GM12878 (cell line): ENCODE results near the gene MRPS9. TPM values are rescaled to one million over a fixed set of nuclear protein-coding genes. Genes with fewer than 3 reads are reported as not detected.

ENCODE experiments used
- ATAC-seq: fragments of 200-7000 bp; cut with Tn5 transposase; 3 replicates; pipeline ENCODE4 v1.9.1; 2020; ENCODE audit warnings: mild to moderate bottlenecking, moderate library complexity
- BruUV-seq: library from RNA; stranded (reverse); fragments of 400-500 nt; replicated peaks from 2 replicates; lab custom pipeline; 2021; lab: Mats Ljungman, UMichigan
- CTCF ChIA-PET: fragments of 300-600 bp; sonication (Branson Sonifier 250); formaldehyde crosslinking; extraction: SDS; loops from one replicate; lab custom pipeline; 2021; ENCODE audit warnings: inconsistent platforms; lab: Yijun Ruan, JAX
- POLR2A ChIA-PET: fragments of 350-600 bp; formaldehyde crosslinking; extraction: SDS; loops from one replicate; lab custom pipeline; 2021; ENCODE audit warnings: inconsistent platforms; lab: Charles Lee
- RAD21 ChIA-PET: fragments of 300-600 bp; sonication (Branson Sonifier 250); formaldehyde crosslinking; loops from one replicate; lab custom pipeline; 2023; ENCODE audit warnings: antibody characterized with exemption; ENCODE audit not compliant: unreplicated experiment; lab: Charles Lee
- SMC1A ChIA-PET: fragments of 300-600 bp; sonication (Branson Sonifier 250); formaldehyde crosslinking; loops from one replicate; lab custom pipeline; 2023; ENCODE audit not compliant: unreplicated experiment, uncharacterized antibody; lab: Charles Lee
- DNase-seq: peaks from one replicate; pipeline ENCODE4 v3.0.0-alpha.2; 2011; ENCODE audit warnings: low read depth, low spot score
- FAIRE-seq: peaks from 3 replicates; lab custom pipeline; 2011; peaks lifted over from hg19 to GRCh38; lab: Jason Lieb, UNC
- H2AFZ ChIP-seq: 2 replicates; pipeline ENCODE4 v1.6.0; 2011; ENCODE audit warnings: low read depth, low read length, control low read depth; ENCODE audit not compliant: control insufficient read depth
- H3K27ac ChIP-seq: 2 replicates; pipeline ENCODE4 v1.5.1; 2011; ENCODE audit warnings: control low read depth; ENCODE audit not compliant: control insufficient read depth, insufficient read depth
- H3K27me3 ChIP-seq, 2 experiments: replicated peaks in 1 of 2; 2 replicates each; pipeline versions ENCODE4 v1.6.0 to v1.6.1; 2011; ENCODE audit warnings: low read length in 1 of 2; ENCODE audit not compliant: control insufficient read depth in 2 of 2, insufficient read depth in 2 of 2
- H3K36me3 ChIP-seq, 2 experiments: 2 replicates each; pipeline ENCODE4 v1.5.1; 2011; ENCODE audit warnings: low read length in 1 of 2; ENCODE audit not compliant: control insufficient read depth in 2 of 2, insufficient read depth in 2 of 2
- H3K4me1 ChIP-seq: 2 replicates; pipeline ENCODE4 v1.6.1; 2011; ENCODE audit warnings: mild to moderate bottlenecking, low read length, moderate library complexity, mixed read lengths; ENCODE audit not compliant: control insufficient read depth, insufficient read depth
- H3K4me2 ChIP-seq: 2 replicates; pipeline ENCODE4 v1.6.0; 2011; ENCODE audit warnings: control low read depth; ENCODE audit not compliant: control insufficient read depth, insufficient read depth
- H3K4me3 ChIP-seq: fragments of 200-600 bp; sonication (generic); 2 replicates; pipeline ENCODE4 v1.5.1; 2016
- H3K79me2 ChIP-seq: 2 replicates; pipeline ENCODE4 v1.6.0; 2011; ENCODE audit warnings: low read length; ENCODE audit not compliant: control insufficient read depth, insufficient read depth
- H3K9ac ChIP-seq: 2 replicates; pipeline ENCODE4 v1.8.0; 2011; ENCODE audit warnings: low read length, control low read depth, mixed read lengths; ENCODE audit not compliant: control insufficient read depth, insufficient read depth
- H3K9me3 ChIP-seq: replicated peaks from 3 replicates; pipeline ENCODE4 v1.5.1; 2011; ENCODE audit warnings: mild to moderate bottlenecking, low read length; ENCODE audit not compliant: control insufficient read depth, insufficient read depth
- H4K20me1 ChIP-seq: 2 replicates; pipeline ENCODE4 v1.6.0; 2011; ENCODE audit not compliant: control insufficient read depth, insufficient read depth
- ASH2L ChIP-seq: fragments of 300-600, 200-600 bp; sonication (generic); IDR thresholded peaks from 2 replicates; pipeline ENCODE4 v1.6.1; 2017; ENCODE audit warnings: low read depth, mild to moderate bottlenecking, borderline replicate concordance
- BRCA1 ChIP-seq: IDR thresholded peaks from 2 replicates; pipeline ENCODE4 v1.6.1; 2011; ENCODE audit warnings: low read depth, low read length, improper control_type of control experiment
- CUX1 ChIP-seq: IDR thresholded peaks from 2 replicates; pipeline ENCODE4 v1.6.1; 2012; ENCODE audit warnings: improper control_type of control experiment, low read depth, low read length; ENCODE audit not compliant: insufficient replicate concordance
- ELK1 ChIP-seq: IDR thresholded peaks from 2 replicates; pipeline ENCODE4 v1.6.1; 2012; ENCODE audit warnings: low read depth, low read length, improper control_type of control experiment
- JUND ChIP-seq: IDR thresholded peaks from 2 replicates; pipeline ENCODE4 v1.6.1; 2012; ENCODE audit warnings: low read depth, mild to moderate bottlenecking, low read length, improper control_type of control experiment, moderate library complexity
- POLR2AphosphoS5 ChIP-seq: IDR thresholded peaks from 2 replicates; pipeline ENCODE4 v1.6.1; 2011; ENCODE audit warnings: mild to moderate bottlenecking, low read length, inconsistent platforms
- RBBP5 ChIP-seq: fragments of 200-600 bp; sonication (generic); conservative IDR thresholded peaks from 2 replicates; pipeline ENCODE4 v1.6.1; 2016
- SKIL ChIP-seq: fragments of 450-650 bp; IDR thresholded peaks from 2 replicates; pipeline ENCODE4 v1.6.1; 2017; ENCODE audit warnings: mild to moderate bottlenecking, low read depth, inconsistent platforms; ENCODE audit not compliant: poor library complexity, severe bottlenecking
- SPI1 ChIP-seq: IDR thresholded peaks from 2 replicates; pipeline ENCODE4 v1.6.1; 2011; ENCODE audit warnings: low read depth, mild to moderate bottlenecking, low read length, moderate library complexity, borderline replicate concordance; ENCODE audit not compliant: insufficient read depth
- SRF ChIP-seq, 2 experiments: IDR thresholded peaks; 2 replicates each; pipeline ENCODE4 v1.6.1; 2011; ENCODE audit warnings: low read depth in 2 of 2, low read length in 2 of 2, mild to moderate bottlenecking in 1 of 2, moderate library complexity in 1 of 2
- WRNIP1 ChIP-seq: IDR thresholded peaks from 2 replicates; pipeline ENCODE4 v1.6.1; 2011; ENCODE audit warnings: low read depth, low read length, improper control_type of control experiment, borderline replicate concordance
- WGBS: methylation state at CpG from one replicate; pipeline ENCODE4 v1.1.6; 2016; ENCODE audit warnings: low lambda C conversion rate; ENCODE audit not compliant: insufficient replicate concordance, insufficient coverage; ENCODE audit errors: missing lambda C conversion rate; 5-methylcytosine and 5-hydroxymethylcytosine counted together
- in situ Hi-C: fragments of 300-500 bp; cut with MboI; formaldehyde crosslinking; loops from 9 replicates; pipeline ENCODE4 v1.14.3; 2018; ENCODE audit warnings: mixed read lengths
- intact Hi-C: fragments of 100-400 bp; cut with micrococcal nuclease; formaldehyde crosslinking; loops from one replicate; pipeline ENCODE4 v1.14.2; 2022; ENCODE audit not compliant: unreplicated experiment
- polyA plus RNA-seq, 11 experiments: library from polyadenylated mRNA; depleted of rRNA in 4 of 11; unstranded in 6 of 11; stranded (reverse) in 5 of 11; fragments of >200 nt; fragmentation: Nextera tagmentation in 4 of 11; fragmentation: Illumina TruSeq in 1 of 11; extraction: Ambion mirVana in 4 of 11; extraction: Trizol in 1 of 11; gene quantifications; 1 replicate in 1 of 11; 2 replicates in 10 of 11; pipeline versions ENCODE4 v1.2.1 to v1.2.3, GENCODE V29; 2011 to 2016; ENCODE audit warnings: inconsistent platforms in 2 of 11, missing spikeins in 2 of 11, low read depth in 1 of 11
- total RNA-seq, 4 experiments: library from RNA; depleted of rRNA in 3 of 4; stranded (reverse); fragments of >200 nt in 3 of 4; fragmentation: Illumina TruSeq in 1 of 4; extraction: Trizol in 1 of 4; gene quantifications; 2 replicates each; pipeline versions ENCODE4 v1.2.1 to v1.2.3, GENCODE V29; 2013 to 2021

The MRPS9 gene
- total and polyA plus RNA-seq, 10 of the 15 experiments (the other 5 are each of a cell fraction or from before 2014, with no cell fraction given) = 39.1 to 111 (median 63.4) TPM

GRCh38 chr2:105068387-105068786 lies 30.5 kb downstream of the MRPS9 start (continued):
- TF ChIP-seq SKIL = no peak
- TF ChIP-seq CUX1 = no peak
- TF ChIP-seq SPI1 = no peak

GRCh38 chr2:105068875-105069274 lies 31.0 kb downstream of the MRPS9 start:
- no peak overlapping the region for H3K4me2 ChIP-seq
- H3K9me3 ChIP-seq = no peaks in the 10 kb centered on the region
- no peaks in the 10 kb centered on the region; the same call in 1 of the 2 replicates for H3K79me2 ChIP-seq
- no peak overlapping the region for H3K9ac ChIP-seq
- ChIA-PET RAD21 (no interaction called here), CTCF (interaction anchor here (1.2 kb wide), 1 partner anchor 12 kb away, joined by 3 read pairs; no protein-coding TSS in a partner anchor), POLR2A (interaction anchor here (0.7 to 1.0 kb wide), 2 partner anchors 8 to 31 kb away, joined by 3 to 7 read pairs; partner anchors contain the start of gene MRPS9), SMC1A (interaction anchor here (2.1 kb wide), 1 partner anchor 27 kb away, joined by 5 read pairs; no protein-coding TSS in a partner anchor)
- WGBS = 96% methylated on average over 4 of the region's 5 CpGs
- ATAC-seq = no peak
- in situ Hi-C loops (no loop called here), intact Hi-C loops (no loop called here)
- H3K36me3 ChIP-seq = peaks cover 0 to 5% of the 10 kb centered on the region in 2 experiments; a peak in 1 of 4 replicates
- no peaks in the 10 kb centered on the region for H4K20me1 ChIP-seq
- DNase-seq = no peak
- no TSS peak for BruUV-seq
- no peak for FAIRE-seq
- no peak overlapping the region for H3K27ac ChIP-seq
- no peak overlapping the region for H2AFZ ChIP-seq
- peaks cover 5% of the 10 kb centered on the region; the same call in 1 of the 2 replicates for H3K4me1 ChIP-seq
- no peak overlapping the region for H3K4me3 ChIP-seq
- H3K27me3 ChIP-seq = no peaks in the 10 kb centered on the region
- TF ChIP-seq ASH2L (no peak), RBBP5 (no peak), ELK1 (no peak), BRCA1 (no peak), WRNIP1 (no peak), SPI1 (no peak), SRF (IDR thresholded peaks at IDR 0.05; ENCODE audit: low read depth in 2 of 2, low read length in 2 of 2) (no peak), POLR2AphosphoS5 (no peak), JUND (no peak)
